ENCODE data around the gene MAGOH. TPM values are rescaled to one million over a fixed set of nuclear protein-coding genes. Genes with fewer than 3 reads are reported as not detected.

The MAGOH gene
- total and polyA plus RNA-seq, 2 donors = 39.3 to 73.2 TPM

GRCh38 chr1:53276153-53276901 is 38.0 kb upstream of the MAGOH start:
- WGBS = 83% methylated on average over 48 of the region's 48 CpGs
- Histone ChIP-seq H3K27ac (ENCODE audit: low read depth) (no peak overlapping the region), H3K36me3 (ENCODE audit: insufficient read depth) (no peaks in the 10 kb centered on the region), H3K4me1 (ENCODE audit: insufficient read depth) (no peaks in the 10 kb centered on the region), H3K4me3 (ENCODE audit: low read depth, low read length) (no peak overlapping the region)
- DNase-seq (ENCODE audit: extremely low spot score) = no peak

GRCh38 chr1:53275566-53275965 is 37.2 kb upstream of the MAGOH start:
- H3K4me3 ChIP-seq (ENCODE audit: low read depth, low read length) = no peak overlapping the region
- no peaks in the 10 kb centered on the region for H3K4me1 ChIP-seq (ENCODE audit: insufficient read depth)
- H3K36me3 ChIP-seq (ENCODE audit: insufficient read depth) = no peaks in the 10 kb centered on the region
- no peak overlapping the region for H3K27ac ChIP-seq (ENCODE audit: low read depth)
- 89% methylated on average over 3 of the region's 3 CpGs for WGBS
- no peak for DNase-seq (ENCODE audit: extremely low spot score)

- Histone ChIP-seq H3K36me3 (ENCODE audit: insufficient read depth) (no peaks in the 10 kb centered on the region), H3K4me1 (ENCODE audit: insufficient read depth) (no peaks in the 10 kb centered on the region), H3K4me3 (ENCODE audit: low read depth, low read length) (no peak overlapping the region), H3K27ac (ENCODE audit: low read depth) (no peak overlapping the region)
- WGBS = 95% methylated on average over 13 of the region's 13 CpGs
- no peak for DNase-seq (ENCODE audit: extremely low spot score)
These were observed 36.3 kb upstream of the MAGOH start for GRCh38 chr1:53274541-53275185.

- no peak overlapping the region for H3K4me3 ChIP-seq (ENCODE audit: low read depth, low read length)
- no peaks in the 10 kb centered on the region for H3K36me3 ChIP-seq (ENCODE audit: insufficient read depth)
- no peaks in the 10 kb centered on the region for H3K4me1 ChIP-seq (ENCODE audit: insufficient read depth)
- no peak overlapping the region for H3K27ac ChIP-seq (ENCODE audit: low read depth)
- DNase-seq (ENCODE audit: extremely low spot score) = no peak
- WGBS = 92% methylated on average over 4 of the region's 4 CpGs
These were observed 35.7 kb upstream of the MAGOH start for GRCh38 chr1:53274026-53274425.

GRCh38 chr1:53273526-53273925 is 35.2 kb upstream of the MAGOH start:
- DNase-seq (ENCODE audit: extremely low spot score) = no peak
- 76% methylated on average over 2 of the region's 2 CpGs for WGBS

GRCh38 chr1:53272349-53272748 is 34.0 kb upstream of the MAGOH start:
- no peak overlapping the region for H3K4me3 ChIP-seq (ENCODE audit: low read depth, low read length)
- no peak for DNase-seq (ENCODE audit: extremely low spot score)
- 93% methylated on average over 4 of the region's 4 CpGs for WGBS
- H3K4me1 ChIP-seq (ENCODE audit: insufficient read depth) = no peaks in the 10 kb centered on the region
- no peaks in the 10 kb centered on the region for H3K36me3 ChIP-seq (ENCODE audit: insufficient read depth)
- H3K27ac ChIP-seq (ENCODE audit: low read depth) = no peak overlapping the region

More at GRCh38 chr1:53273526-53273925, 35.2 kb upstream of the MAGOH start:
- H3K27ac ChIP-seq (ENCODE audit: low read depth) = no peak overlapping the region
- H3K4me1 ChIP-seq (ENCODE audit: insufficient read depth) = no peaks in the 10 kb centered on the region
- H3K4me3 ChIP-seq (ENCODE audit: low read depth, low read length) = no peak overlapping the region
- H3K36me3 ChIP-seq (ENCODE audit: insufficient read depth) = no peaks in the 10 kb centered on the region

GRCh38 chr1:53271446-53272090 is 33.2 kb upstream of the MAGOH start:
- Histone ChIP-seq H3K4me1 (ENCODE audit: insufficient read depth) (no peaks in the 10 kb centered on the region), H3K27ac (ENCODE audit: low read depth) (no peak overlapping the region), H3K4me3 (ENCODE audit: low read depth, low read length) (no peak overlapping the region), H3K36me3 (ENCODE audit: insufficient read depth) (no peaks in the 10 kb centered on the region)
- 98% methylated on average over 5 of the region's 5 CpGs for WGBS
- no peak for DNase-seq (ENCODE audit: extremely low spot score)

- 86% methylated on average over 8 of the region's 8 CpGs for WGBS
- Histone ChIP-seq H3K4me1 (ENCODE audit: insufficient read depth) (no peaks in the 10 kb centered on the region), H3K36me3 (ENCODE audit: insufficient read depth) (no peaks in the 10 kb centered on the region), H3K27ac (ENCODE audit: low read depth) (no peak overlapping the region), H3K4me3 (ENCODE audit: low read depth, low read length) (no peak overlapping the region)
- no peak for DNase-seq (ENCODE audit: extremely low spot score)
These were observed 32.6 kb upstream of the MAGOH start for GRCh38 chr1:53270873-53271272.

GRCh38 chr1:53270107-53270506 is 31.8 kb upstream of the MAGOH start:
- 83% methylated on average over 1 of the region's 1 CpG for WGBS
- H3K4me1 ChIP-seq (ENCODE audit: insufficient read depth) = no peaks in the 10 kb centered on the region
- H3K36me3 ChIP-seq (ENCODE audit: insufficient read depth) = no peaks in the 10 kb centered on the region
- no peak for DNase-seq (ENCODE audit: extremely low spot score)
- no peak overlapping the region for H3K4me3 ChIP-seq (ENCODE audit: low read depth, low read length)
- no peak overlapping the region for H3K27ac ChIP-seq (ENCODE audit: low read depth)

- H3K36me3 ChIP-seq (ENCODE audit: insufficient read depth) = no peaks in the 10 kb centered on the region
- DNase-seq (ENCODE audit: extremely low spot score) = no peak
- no peaks in the 10 kb centered on the region for H3K4me1 ChIP-seq (ENCODE audit: insufficient read depth)
- H3K4me3 ChIP-seq (ENCODE audit: low read depth, low read length) = no peak overlapping the region
- no peak overlapping the region for H3K27ac ChIP-seq (ENCODE audit: low read depth)
These were observed 29.4 kb upstream of the MAGOH start for GRCh38 chr1:53267761-53268160.

GRCh38 chr1:53266038-53266437 is 27.7 kb upstream of the MAGOH start:
- DNase-seq (ENCODE audit: extremely low spot score) = no peak
- H3K4me1 ChIP-seq (ENCODE audit: insufficient read depth) = no peaks in the 10 kb centered on the region

GRCh38 chr1:53265581-53265980 is 27.3 kb upstream of the MAGOH start:
- no peaks in the 10 kb centered on the region for H3K4me1 ChIP-seq (ENCODE audit: insufficient read depth)
- no peak overlapping the region for H3K4me3 ChIP-seq (ENCODE audit: low read depth, low read length)
- WGBS = 96% methylated on average over 4 of the region's 4 CpGs
- no peak for DNase-seq (ENCODE audit: extremely low spot score)
- no peak overlapping the region for H3K27ac ChIP-seq (ENCODE audit: low read depth)
- H3K36me3 ChIP-seq (ENCODE audit: insufficient read depth) = no peaks in the 10 kb centered on the region

More at GRCh38 chr1:53266038-53266437, 27.7 kb upstream of the MAGOH start:
- Histone ChIP-seq H3K36me3 (ENCODE audit: insufficient read depth) (no peaks in the 10 kb centered on the region), H3K4me3 (ENCODE audit: low read depth, low read length) (no peak overlapping the region), H3K27ac (ENCODE audit: low read depth) (no peak overlapping the region)

- H3K27ac ChIP-seq (ENCODE audit: low read depth) = no peak overlapping the region
- no peak overlapping the region for H3K4me3 ChIP-seq (ENCODE audit: low read depth, low read length)
- no peaks in the 10 kb centered on the region for H3K4me1 ChIP-seq (ENCODE audit: insufficient read depth)
- 97% methylated on average over 11 of the region's 11 CpGs for WGBS
- H3K36me3 ChIP-seq (ENCODE audit: insufficient read depth) = no peaks in the 10 kb centered on the region
- no peak for DNase-seq (ENCODE audit: extremely low spot score)
These were observed 25.7 kb upstream of the MAGOH start for GRCh38 chr1:53264048-53264447.

- Histone ChIP-seq H3K4me1 (ENCODE audit: insufficient read depth) (no peaks in the 10 kb centered on the region), H3K36me3 (ENCODE audit: insufficient read depth) (no peaks in the 10 kb centered on the region), H3K27ac (ENCODE audit: low read depth) (no peak overlapping the region), H3K4me3 (ENCODE audit: low read depth, low read length) (no peak overlapping the region)
- 94% methylated on average over 3 of the region's 3 CpGs for WGBS
- DNase-seq (ENCODE audit: extremely low spot score) = no peak
These were observed 23.7 kb upstream of the MAGOH start for GRCh38 chr1:53262000-53262399.

Measured in urinary bladder (tissue), 4 donors.